Activated CD4-positive, alpha-beta T cell treated with anti-CD3 and anti-CD28 coated beads for 36 hours (primary cell): ENCODE measurements around the gene C6orf62. TPM values are rescaled to one million over a fixed set of nuclear protein-coding genes. Genes with fewer than 3 reads are reported as not detected.
"Not testable (repeated sequence)": the region's sequence is repeated elsewhere in the genome, so short reads cannot be mapped to it uniquely, and the experiment has no call there.

Experiments
- ATAC-seq: fragments of 200-7000 bp; cut with Tn5 transposase; one replicate; pipeline ENCODE4 v1.10.0; 2021; ENCODE audit warnings: mild to moderate bottlenecking, moderate library complexity
- CTCF ChIA-PET: fragments of 350-600 bp; sonication (Branson Sonifier 250); formaldehyde crosslinking; loops from one replicate; lab custom pipeline; 2021; ENCODE audit warnings: antibody characterized with exemption; lab: Charles Lee
- POLR2A ChIA-PET: fragments of 350-600 bp; sonication (Branson Sonifier 250); formaldehyde crosslinking; loops from one replicate; lab custom pipeline; 2021; ENCODE audit warnings: antibody characterized with exemption, inconsistent platforms; lab: Charles Lee
- DNase-seq: peaks from one replicate; pipeline ENCODE4 v3.0.0-alpha.2; 2020
- H3K27ac Mint-ChIP-seq: one replicate; pipeline ENCODE4 v1.8.0; 2021; ENCODE audit warnings: mixed read lengths
- H3K27me3 Mint-ChIP-seq: one replicate; pipeline ENCODE4 v1.8.0; 2021; ENCODE audit warnings: mixed read lengths
- H3K36me3 Mint-ChIP-seq: one replicate; pipeline ENCODE4 v1.8.0; 2021; ENCODE audit warnings: low read depth, mixed read lengths
- H3K4me1 Mint-ChIP-seq: one replicate; pipeline ENCODE4 v1.8.0; 2021; ENCODE audit warnings: mixed read lengths
- H3K4me3 Mint-ChIP-seq: one replicate; pipeline ENCODE4 v1.8.0; 2021; ENCODE audit warnings: mild to moderate bottlenecking, moderate library complexity, mixed read lengths
- H3K9me3 Mint-ChIP-seq: one replicate; pipeline ENCODE4 v1.8.0; 2021; ENCODE audit warnings: low read depth, mixed read lengths
- intact Hi-C, 2 experiments: fragments of 100-400 bp; cut with DNase I in 1 of 2; cut with micrococcal nuclease in 1 of 2; formaldehyde crosslinking; loops; one replicate each; pipeline versions ENCODE4 v1.14.2 to v1.15.1; 2022 to 2024; cut with DNase I, micrococcal nuclease
- total RNA-seq, 2 experiments: library from RNA; stranded (reverse); gene quantifications; one replicate each; pipeline ENCODE4 v1.2.3, GENCODE V29; 2021

The C6orf62 gene
- total RNA-seq, 2 experiments from 2014 or later: 141 to 147 TPM

GRCh38 chr6:24702720-24703282, 16.2 kb downstream of the C6orf62 start:
- H3K27me3 Mint-ChIP-seq: no peaks in the 10 kb centered on the region
- DNase-seq (no peak), ATAC-seq (no peak)
- POLR2A ChIA-PET: interaction anchor here (0.6 to 0.7 kb wide), 2 partner anchors 72 to 81 kb away, joined by 3 read pairs; no protein-coding TSS in a partner anchor
- peak overlapping the region; percentile 68 for H3K27ac Mint-ChIP-seq
- CTCF ChIA-PET: interaction anchor here (0.9 to 2.2 kb wide), 5 partner anchors 15 to 315 kb away, joined by 3 to 9 read pairs (median 4); no protein-coding TSS in a partner anchor
- intact Hi-C loops: loop anchor here in 1 of 2 experiments (5.0 kb wide), 1 partner anchor 36 kb away; the partner anchor contains the start of genes ACOT13 and TDP2
- H3K9me3 Mint-ChIP-seq: no peaks in the 10 kb centered on the region
- H3K36me3 Mint-ChIP-seq: peaks cover 60% of the 10 kb centered on the region
- H3K4me3 Mint-ChIP-seq: no peak overlapping the region
- peaks cover 73% of the 10 kb centered on the region for H3K4me1 Mint-ChIP-seq

- ATAC-seq (peak; percentile 89), DNase-seq (no peak)
- Mint-ChIP-seq H3K27me3 (no peaks in the 10 kb centered on the region), H3K9me3 (no peaks in the 10 kb centered on the region), H3K4me3 (no peak overlapping the region), H3K36me3 (peaks cover 37% of the 10 kb centered on the region), H3K27ac (peak overlapping the region; percentile 89), H3K4me1 (peaks cover 68% of the 10 kb centered on the region)
- ChIA-PET POLR2A (interaction anchor here (0.6 kb wide), 1 partner anchor 10 kb away, joined by 5 read pairs; no protein-coding TSS in a partner anchor), CTCF (interaction anchor here (8.1 kb wide), 1 partner anchor 116 kb away, joined by 79 read pairs; no protein-coding TSS in a partner anchor)
- intact Hi-C loops: loop anchor here (1.0 to 10.0 kb wide), 12 partner anchors 19 to 417 kb away; partner anchors contain the start of genes C6orf62 (in 2 of the 2), ACOT13 (in 1 of the 2), KIAA0319 (in 1 of the 2) and MRS2 (in 1 of the 2)
Observed at GRCh38 chr6:24699521-24700359, 19.2 kb downstream of the C6orf62 start.

DNA sequence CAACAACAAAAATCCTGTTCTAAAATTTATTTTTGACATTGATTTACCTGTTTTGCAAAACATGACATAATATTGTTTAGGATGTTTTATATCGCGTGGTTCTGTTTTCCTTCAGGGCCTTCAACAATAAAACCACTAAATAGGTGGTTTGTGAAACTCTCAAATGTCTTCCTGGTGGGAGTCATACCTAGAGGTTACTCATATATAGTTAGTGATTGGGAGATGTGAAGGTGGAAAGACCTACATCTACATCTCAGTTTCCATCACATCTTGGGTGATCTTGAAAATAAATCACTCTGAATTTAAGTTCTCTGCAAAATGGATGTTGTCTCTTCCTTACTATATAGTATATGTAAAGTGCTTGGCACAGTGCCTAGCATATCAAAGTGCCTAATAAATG, 22.9 kb downstream of the C6orf62 start:
- Mint-ChIP-seq H3K36me3 (peaks cover 15% of the 10 kb centered on the region), H3K27ac (peak overlapping the region; percentile 27), H3K4me1 (peaks cover 61% of the 10 kb centered on the region), H3K27me3 (no peaks in the 10 kb centered on the region), H3K4me3 (peak overlapping the region; percentile 1), H3K9me3 (no peaks in the 10 kb centered on the region)
- intact Hi-C loops: loop anchor here (5.0 to 10.0 kb wide), 7 partner anchors 49 to 414 kb away; partner anchors contain the start of genes KIAA0319 (in 1 of the 2) and MRS2 (in 1 of the 2)
- ATAC-seq (peak; percentile 31), DNase-seq (no peak)
- ChIA-PET CTCF (interaction anchor here (0.6 to 8.1 kb wide), 7 partner anchors 12 to 308 kb away, joined by 3 to 79 read pairs (median 3); partner anchors contain the start of gene KIAA0319), POLR2A (no interaction called here)

DNA sequence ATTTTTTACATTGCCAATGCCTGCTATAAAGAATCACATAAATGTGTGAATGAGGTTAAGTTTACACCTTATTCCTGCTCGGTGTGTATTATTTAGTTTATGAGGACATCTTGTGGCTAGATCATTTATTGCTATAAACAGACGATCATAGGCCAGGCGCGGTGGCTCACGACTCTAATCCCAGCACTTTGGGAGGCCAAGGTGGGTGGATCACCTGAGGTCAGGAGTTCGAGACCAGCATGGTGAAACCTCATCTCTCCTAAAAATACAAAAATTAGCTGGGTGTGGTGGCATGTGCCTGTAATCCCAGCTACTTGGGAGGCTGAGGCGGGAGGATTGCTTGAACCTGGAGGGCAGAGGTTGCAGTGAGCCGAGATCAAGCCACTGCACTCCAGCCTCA, 23.3 kb downstream of the C6orf62 start:
- H3K4me1 Mint-ChIP-seq: peaks cover 62% of the 10 kb centered on the region
- intact Hi-C loops: loop anchor here (1.0 to 10.0 kb wide), 8 partner anchors 48 to 413 kb away; partner anchors contain the start of genes KIAA0319 (in 1 of the 2) and MRS2 (in 1 of the 2)
- H3K27ac Mint-ChIP-seq: peak overlapping the region; percentile 49
- H3K9me3 Mint-ChIP-seq, H3K4me3 Mint-ChIP-seq, POLR2A ChIA-PET, H3K27me3 Mint-ChIP-seq: not testable (repeated sequence)
- peak; percentile 54 for DNase-seq
- peak; percentile 51 for ATAC-seq
- CTCF ChIA-PET: interaction anchor here (0.6 to 8.1 kb wide), 7 partner anchors 13 to 308 kb away, joined by 3 to 79 read pairs (median 3); partner anchors contain the start of gene KIAA0319
- H3K36me3 Mint-ChIP-seq: peaks cover 15% of the 10 kb centered on the region

DNA sequence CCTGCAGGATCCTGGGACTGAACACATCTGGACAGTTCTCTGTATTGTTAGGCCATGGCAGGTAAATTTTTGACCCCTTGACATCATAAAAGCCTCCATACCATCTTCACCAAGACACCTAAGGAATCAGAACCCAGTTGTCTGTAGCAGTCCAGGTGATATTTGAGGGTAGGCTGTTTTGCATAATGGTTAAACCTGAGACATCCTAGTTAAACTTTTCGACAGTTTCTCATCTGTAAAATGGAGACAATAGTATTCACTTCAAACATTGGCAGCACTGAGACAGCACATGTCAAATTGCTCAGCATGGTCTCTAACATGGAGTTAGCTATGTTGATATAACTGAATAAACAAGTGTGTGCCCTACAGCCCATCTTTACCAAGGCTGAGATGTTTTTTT, 24.8 kb downstream of the C6orf62 start:
- ChIA-PET CTCF (interaction anchor here (1.0 to 8.1 kb wide), 3 partner anchors 111 to 411 kb away, joined by 4 to 79 read pairs (median 4); no protein-coding TSS in a partner anchor), POLR2A (no interaction called here)
- DNase-seq (no peak), ATAC-seq (no peak)
- Mint-ChIP-seq H3K27ac (no peak overlapping the region), H3K36me3 (peaks cover 13% of the 10 kb centered on the region), H3K4me1 (peaks cover 51% of the 10 kb centered on the region), H3K9me3 (no peaks in the 10 kb centered on the region), H3K4me3 (no peak overlapping the region), H3K27me3 (no peaks in the 10 kb centered on the region)
- intact Hi-C loops: loop anchor here in 1 of 2 experiments (10.0 kb wide), 2 partner anchors 169 to 289 kb away; partner anchors contain the start of gene MRS2

DNA sequence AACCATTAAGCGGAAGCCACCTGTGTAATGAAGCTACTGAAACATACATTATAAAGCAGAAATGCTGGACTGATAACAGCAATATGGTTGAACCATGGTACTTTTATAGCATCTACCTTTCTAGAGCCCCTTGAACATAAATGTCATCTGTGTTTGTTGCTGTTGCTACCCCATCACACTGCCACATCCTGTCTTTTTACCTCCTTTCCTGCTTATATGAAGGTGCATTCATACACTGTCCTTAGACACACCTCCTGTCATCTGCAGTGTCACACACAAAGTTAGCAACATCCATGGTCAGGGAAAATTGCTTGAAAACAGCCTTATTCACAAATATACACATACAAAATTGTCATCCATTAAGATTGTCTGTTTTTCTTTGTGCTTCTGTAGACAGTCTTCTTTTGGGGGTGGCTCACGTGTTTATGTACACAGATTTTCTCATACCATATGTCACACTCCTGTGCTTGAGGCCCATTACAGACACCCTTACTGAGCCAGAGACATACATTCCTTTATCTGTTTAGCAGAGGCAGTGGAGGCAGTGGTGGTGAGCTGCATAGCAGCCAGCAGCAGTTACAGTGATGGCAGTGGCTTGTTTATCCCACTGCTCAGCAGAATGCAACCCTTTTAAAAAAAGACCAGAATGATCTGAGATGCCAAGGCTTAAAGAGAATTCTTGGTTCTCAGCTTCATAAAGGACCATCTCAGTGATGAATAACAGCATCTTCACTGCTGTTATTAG, 25.9 kb downstream of the C6orf62 start:
- Mint-ChIP-seq H3K4me3 (no peak overlapping the region), H3K27me3 (no peaks in the 10 kb centered on the region), H3K4me1 (peaks cover 42% of the 10 kb centered on the region), H3K36me3 (peaks cover 8% of the 10 kb centered on the region), H3K27ac (peak overlapping the region; percentile 53), H3K9me3 (no peaks in the 10 kb centered on the region)
- ATAC-seq (no peak), DNase-seq (no peak)
- ChIA-PET CTCF (interaction anchor here (1.0 to 8.1 kb wide), 2 partner anchors 109 to 170 kb away, joined by 3 to 79 read pairs; no protein-coding TSS in a partner anchor), POLR2A (no interaction called here)
- intact Hi-C loops: loop anchor here in 1 of 2 experiments (10.0 kb wide), 2 partner anchors 168 to 288 kb away; partner anchors contain the start of gene MRS2

DNA sequence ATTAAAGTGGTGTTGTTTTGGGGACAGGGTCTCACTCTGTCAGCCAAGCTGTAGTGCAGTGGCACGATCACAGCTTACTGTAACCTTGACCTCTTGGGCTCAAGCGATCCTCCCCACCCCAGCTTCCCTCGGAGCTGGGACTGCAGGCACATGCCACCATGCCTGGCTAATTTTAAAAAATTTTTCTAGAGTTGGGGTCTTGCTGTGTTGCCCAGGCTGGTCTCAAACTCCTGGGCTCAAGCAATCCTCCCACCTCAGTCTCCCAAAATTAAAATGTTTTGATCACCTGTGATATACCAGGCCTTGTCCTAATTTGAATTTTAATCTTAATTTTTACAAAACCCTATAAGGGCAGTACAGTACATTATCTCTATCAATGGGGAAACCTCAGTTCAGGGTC, 26.5 kb downstream of the C6orf62 start:
- Mint-ChIP-seq H3K36me3 (peaks cover 8% of the 10 kb centered on the region), H3K4me3 (no peak overlapping the region), H3K27ac (no peak overlapping the region), H3K27me3 (no peaks in the 10 kb centered on the region), H3K9me3 (no peaks in the 10 kb centered on the region), H3K4me1 (peaks cover 39% of the 10 kb centered on the region)
- POLR2A ChIA-PET: no interaction called here
- CTCF ChIA-PET: interaction anchor here (0.8 to 8.1 kb wide), 3 partner anchors 109 to 292 kb away, joined by 3 to 79 read pairs (median 3); no protein-coding TSS in a partner anchor
- ATAC-seq: no peak
- intact Hi-C loops: loop anchor here in 1 of 2 experiments (10.0 kb wide), 2 partner anchors 168 to 288 kb away; partner anchors contain the start of gene MRS2
- DNase-seq: no peak

GRCh38 chr6:24692003-24692402, 27.0 kb downstream of the C6orf62 start:
- DNase-seq (no peak), ATAC-seq (no peak)
- no peaks in the 10 kb centered on the region for H3K27me3 Mint-ChIP-seq
- ChIA-PET CTCF (interaction anchor here (0.8 to 8.1 kb wide), 3 partner anchors 108 to 292 kb away, joined by 3 to 79 read pairs (median 3); no protein-coding TSS in a partner anchor), POLR2A (no interaction called here)
- H3K27ac Mint-ChIP-seq: peak overlapping the region; percentile 82
- intact Hi-C loops: loop anchor here in 1 of 2 experiments (10.0 kb wide), 2 partner anchors 167 to 287 kb away; partner anchors contain the start of gene MRS2
- H3K36me3 Mint-ChIP-seq: peaks cover 11% of the 10 kb centered on the region
- H3K4me3 Mint-ChIP-seq: no peak overlapping the region
- H3K4me1 Mint-ChIP-seq: peaks cover 39% of the 10 kb centered on the region
- H3K9me3 Mint-ChIP-seq: no peaks in the 10 kb centered on the region

GRCh38 chr6:24691550-24691949, 27.4 kb downstream of the C6orf62 start:
- ATAC-seq (peak; percentile 28), DNase-seq (no peak)
- Mint-ChIP-seq H3K4me1 (peaks cover 39% of the 10 kb centered on the region), H3K4me3 (no peak overlapping the region), H3K27me3 (no peaks in the 10 kb centered on the region), H3K27ac (peak overlapping the region; percentile 82), H3K9me3 (no peaks in the 10 kb centered on the region), H3K36me3 (peaks cover 11% of the 10 kb centered on the region)
- CTCF ChIA-PET: interaction anchor here (1.0 to 8.1 kb wide), 2 partner anchors 108 to 168 kb away, joined by 3 to 79 read pairs; no protein-coding TSS in a partner anchor
- POLR2A ChIA-PET: no interaction called here
- intact Hi-C loops: loop anchor here in 1 of 2 experiments (10.0 kb wide), 2 partner anchors 167 to 287 kb away; partner anchors contain the start of gene MRS2

- peaks cover 29% of the 10 kb centered on the region for H3K4me1 Mint-ChIP-seq
- no peak overlapping the region for H3K4me3 Mint-ChIP-seq
- ATAC-seq: no peak
- H3K9me3 Mint-ChIP-seq: no peaks in the 10 kb centered on the region
- CTCF ChIA-PET: interaction anchor here (1.2 kb wide), 1 partner anchor 107 kb away, joined by 5 read pairs; no protein-coding TSS in a partner anchor
- H3K27me3 Mint-ChIP-seq: no peaks in the 10 kb centered on the region
- intact Hi-C loops: loop anchor here in 1 of 2 experiments (10.0 kb wide), 2 partner anchors 166 to 286 kb away; partner anchors contain the start of gene MRS2
- peak overlapping the region; percentile 82 for H3K27ac Mint-ChIP-seq
- no peak for DNase-seq
- H3K36me3 Mint-ChIP-seq: peaks cover 11% of the 10 kb centered on the region
- POLR2A ChIA-PET: no interaction called here
Observed at GRCh38 chr6:24690593-24690992, 28.4 kb downstream of the C6orf62 start.
